ENCODE data around the gene WWP2.

DNA sequence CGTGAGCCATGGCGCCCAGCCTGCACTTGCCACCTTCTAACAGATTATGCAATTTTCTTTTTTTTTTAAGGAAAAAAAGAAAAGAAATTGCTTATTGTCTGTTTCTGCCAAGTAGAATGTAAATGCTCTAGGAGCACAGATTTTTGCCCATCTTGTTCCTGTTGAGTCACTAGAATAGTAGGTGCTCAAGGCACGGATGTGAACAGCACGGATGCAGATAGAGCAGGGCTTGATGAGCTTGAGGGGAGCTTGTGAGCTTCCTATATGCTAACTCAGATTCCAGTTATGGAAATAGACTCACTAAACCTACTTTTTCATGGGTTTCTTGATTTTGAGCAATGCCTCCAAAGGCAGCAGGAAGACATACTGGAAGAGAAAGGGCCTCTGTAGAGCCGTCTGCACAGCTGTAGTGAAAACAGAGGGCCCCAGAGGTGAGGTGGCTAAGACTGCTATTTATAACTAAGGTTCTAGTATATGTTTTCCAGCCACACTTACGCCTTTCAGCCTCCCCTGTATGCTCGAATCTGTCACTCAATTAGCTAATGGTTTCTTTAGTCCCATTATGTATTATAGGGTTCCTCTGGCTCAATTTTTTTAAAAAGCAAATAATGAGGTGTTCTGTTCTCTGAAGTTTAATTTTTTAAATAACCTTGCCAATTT is 72.8 kb downstream of the WWP2 start:
- TF ChIP-seq, protein P1, sequence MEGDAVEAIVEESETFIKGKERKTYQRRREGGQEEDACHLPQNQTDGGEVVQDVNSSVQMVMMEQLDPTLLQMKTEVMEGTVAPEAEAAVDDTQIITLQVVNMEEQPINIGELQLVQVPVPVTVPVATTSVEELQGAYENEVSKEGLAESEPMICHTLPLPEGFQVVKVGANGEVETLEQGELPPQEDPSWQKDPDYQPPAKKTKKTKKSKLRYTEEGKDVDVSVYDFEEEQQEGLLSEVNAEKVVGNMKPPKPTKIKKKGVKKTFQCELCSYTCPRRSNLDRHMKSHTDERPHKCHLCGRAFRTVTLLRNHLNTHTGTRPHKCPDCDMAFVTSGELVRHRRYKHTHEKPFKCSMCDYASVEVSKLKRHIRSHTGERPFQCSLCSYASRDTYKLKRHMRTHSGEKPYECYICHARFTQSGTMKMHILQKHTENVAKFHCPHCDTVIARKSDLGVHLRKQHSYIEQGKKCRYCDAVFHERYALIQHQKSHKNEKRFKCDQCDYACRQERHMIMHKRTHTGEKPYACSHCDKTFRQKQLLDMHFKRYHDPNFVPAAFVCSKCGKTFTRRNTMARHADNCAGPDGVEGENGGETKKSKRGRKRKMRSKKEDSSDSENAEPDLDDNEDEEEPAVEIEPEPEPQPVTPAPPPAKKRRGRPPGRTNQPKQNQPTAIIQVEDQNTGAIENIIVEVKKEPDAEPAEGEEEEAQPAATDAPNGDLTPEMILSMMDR (IDR thresholded peaks at IDR 0.05), result no peak
- TF ChIP-seq POLR2A (IDR thresholded peaks at IDR 0.05), result no peak
